Fibroblast of skin of back (primary cell): ENCODE results near the gene AJAP1.

Experiments
- DNase-seq: peaks from one replicate; pipeline ENCODE4 v3.0.0-alpha.2; 2013

AJAP1 gene

DNA sequence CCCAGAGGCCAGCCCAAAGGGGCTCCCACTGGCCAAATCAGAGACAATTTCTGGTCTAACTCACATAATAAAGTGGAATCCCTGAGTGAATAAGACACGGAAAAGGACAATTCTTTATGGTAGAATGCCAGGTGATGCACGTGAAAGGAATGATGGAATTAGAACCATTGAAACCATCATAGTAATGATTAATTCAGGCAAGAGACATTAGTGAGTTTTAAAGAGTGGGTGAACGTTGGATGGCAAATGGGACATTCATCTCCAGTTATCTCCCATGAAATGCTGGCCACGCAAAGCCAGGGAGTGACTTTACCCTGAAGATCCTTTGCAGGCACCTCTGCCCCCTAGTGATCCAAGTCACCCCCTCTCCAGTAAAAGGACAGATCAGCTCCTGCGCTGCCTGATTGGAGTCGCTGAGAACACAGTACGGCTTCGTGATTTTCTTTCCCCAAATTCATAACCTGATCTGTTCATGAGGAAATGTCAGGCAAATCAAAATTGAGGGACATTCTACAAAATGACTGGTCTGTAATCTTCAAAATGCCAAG, 87.5 kb downstream of the AJAP1 start:
- DNase-seq = peak; percentile 15

DNA sequence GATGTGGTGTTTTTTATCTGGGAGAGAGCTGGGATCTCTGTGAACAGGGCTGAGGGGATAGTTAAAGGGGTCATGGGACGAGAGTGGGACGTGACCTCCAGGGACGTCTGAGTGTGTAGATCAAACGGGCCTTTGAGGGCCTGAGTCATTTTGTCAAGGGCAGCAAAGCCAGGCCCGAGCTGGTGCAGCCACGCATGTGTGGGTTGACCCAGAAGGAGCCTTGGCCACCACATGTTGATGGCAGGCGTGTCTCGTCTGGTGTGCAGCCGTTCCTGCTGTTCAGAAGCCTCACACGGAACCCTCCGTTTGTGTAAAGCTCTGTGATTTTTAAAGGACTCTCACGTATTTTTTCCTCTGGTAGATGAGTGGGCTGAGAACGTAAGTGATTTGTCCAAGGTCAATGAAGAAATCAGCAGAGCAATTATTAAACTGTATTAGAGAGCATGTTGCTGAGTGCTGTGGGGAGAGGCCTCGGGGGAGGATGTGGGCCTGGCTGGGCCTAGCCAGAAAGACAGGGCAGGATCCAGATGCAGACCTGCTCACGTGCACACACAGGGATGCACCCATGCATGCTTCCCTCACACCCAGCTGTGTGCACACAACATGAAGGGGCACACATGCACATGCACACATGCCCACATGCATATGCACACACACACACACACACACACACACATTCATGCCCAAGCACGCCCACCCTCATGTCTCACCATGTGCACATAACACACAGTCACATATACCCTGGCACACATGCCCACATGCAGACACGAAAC, 89.8 kb downstream of the AJAP1 start:
- DNase-seq = no peak

DNA sequence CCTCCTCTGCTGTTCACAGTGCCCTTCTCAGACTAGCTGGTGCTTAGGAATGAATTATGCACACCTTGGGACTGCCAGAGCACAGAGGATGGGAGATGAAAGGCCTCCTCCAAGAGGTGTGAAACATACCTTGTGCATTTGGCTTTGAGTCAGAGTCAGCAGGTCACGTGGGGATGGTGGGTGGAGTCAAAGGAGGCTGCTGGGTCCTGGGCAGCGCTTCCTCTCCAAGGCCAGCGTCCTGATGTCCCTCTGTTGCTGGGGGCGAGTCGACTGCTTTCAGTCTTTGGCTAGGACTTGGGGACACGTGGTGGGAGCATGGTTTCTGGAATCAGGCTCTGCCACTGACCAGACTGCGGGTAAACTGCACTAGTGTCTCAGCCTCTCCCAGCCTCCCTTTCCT, 91.2 kb downstream of the AJAP1 start:
- DNase-seq = no peak

DNA sequence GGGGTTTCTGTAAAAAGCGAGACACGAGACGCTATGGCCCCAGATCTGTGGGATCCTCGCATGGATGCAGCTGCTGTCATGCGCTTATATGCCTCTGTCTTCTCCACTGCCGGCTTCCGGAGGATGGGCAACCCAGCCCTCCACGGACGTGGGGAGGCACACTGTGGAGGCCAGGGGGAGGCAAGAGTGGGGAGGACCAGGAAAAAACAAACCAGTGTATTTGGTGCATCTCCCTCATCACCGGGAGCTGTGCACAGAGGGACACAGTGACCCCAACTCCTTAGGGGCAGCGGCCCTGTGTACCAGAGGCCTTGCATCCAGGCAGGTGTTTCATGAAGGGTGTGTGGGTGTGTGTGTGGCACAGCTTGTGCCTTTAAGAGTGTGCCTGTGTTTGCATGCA, 95.0 kb downstream of the AJAP1 start:
- no peak for DNase-seq

DNA sequence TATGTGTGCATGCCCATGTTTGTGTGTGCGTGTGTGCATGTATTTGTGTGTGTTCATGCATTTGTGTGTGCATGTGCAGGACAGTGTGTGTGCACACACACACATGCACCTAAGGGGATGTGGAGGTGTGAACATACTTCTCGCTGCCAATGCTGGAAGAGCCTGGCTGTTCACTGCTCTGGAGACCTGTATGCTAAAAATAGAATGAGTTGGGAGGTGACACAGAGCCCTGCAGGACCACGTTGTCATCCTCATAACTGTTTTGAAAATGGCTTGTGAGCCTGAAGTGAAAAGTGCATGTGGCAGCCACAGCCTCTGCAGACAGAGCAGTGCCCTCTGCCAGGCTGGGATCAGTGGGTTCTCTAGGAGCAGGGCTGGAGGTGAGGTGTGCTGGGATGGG, 95.8 kb downstream of the AJAP1 start:
- DNase-seq = no peak

DNA sequence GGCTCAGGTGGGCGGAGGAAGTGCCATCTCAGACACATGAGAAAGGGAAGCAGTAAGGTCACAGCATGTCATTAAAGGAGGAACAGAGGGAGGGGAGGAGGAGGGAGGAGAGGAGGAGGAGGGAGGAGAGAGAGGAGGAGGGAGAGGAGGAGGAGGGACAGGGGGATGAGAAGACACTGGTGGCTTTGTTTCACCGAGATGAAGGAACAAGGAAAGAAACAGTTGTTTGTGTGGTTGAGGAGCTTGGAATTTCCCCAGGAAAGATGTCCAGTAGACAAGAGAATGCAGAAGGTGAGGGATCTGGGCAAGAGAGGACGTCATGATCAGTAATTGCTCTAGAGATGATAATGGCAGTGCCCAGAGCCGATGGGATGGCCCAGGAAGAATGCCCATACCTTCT, 97.7 kb downstream of the AJAP1 start:
- no peak for DNase-seq

DNA sequence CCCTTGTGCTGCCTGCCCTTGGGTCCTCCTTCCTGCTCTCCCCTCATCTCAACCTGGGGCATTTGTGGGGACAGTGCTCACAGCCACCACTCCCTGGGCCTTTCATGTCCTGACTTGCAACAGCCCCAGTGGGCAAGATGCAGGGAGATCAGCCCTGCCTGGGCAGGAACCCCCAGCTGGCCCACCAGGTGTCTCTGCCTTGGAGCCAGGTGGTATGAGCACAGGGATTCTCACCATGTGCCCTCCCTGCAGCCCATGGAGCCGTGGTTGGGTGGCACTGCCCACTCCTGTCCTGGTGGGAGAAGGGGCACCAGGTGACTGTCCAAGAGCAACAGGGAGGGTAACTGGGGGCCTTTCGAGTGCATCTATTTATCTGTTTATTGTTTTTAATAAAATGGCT, 100.4 kb downstream of the AJAP1 start:
- no peak for DNase-seq

DNA sequence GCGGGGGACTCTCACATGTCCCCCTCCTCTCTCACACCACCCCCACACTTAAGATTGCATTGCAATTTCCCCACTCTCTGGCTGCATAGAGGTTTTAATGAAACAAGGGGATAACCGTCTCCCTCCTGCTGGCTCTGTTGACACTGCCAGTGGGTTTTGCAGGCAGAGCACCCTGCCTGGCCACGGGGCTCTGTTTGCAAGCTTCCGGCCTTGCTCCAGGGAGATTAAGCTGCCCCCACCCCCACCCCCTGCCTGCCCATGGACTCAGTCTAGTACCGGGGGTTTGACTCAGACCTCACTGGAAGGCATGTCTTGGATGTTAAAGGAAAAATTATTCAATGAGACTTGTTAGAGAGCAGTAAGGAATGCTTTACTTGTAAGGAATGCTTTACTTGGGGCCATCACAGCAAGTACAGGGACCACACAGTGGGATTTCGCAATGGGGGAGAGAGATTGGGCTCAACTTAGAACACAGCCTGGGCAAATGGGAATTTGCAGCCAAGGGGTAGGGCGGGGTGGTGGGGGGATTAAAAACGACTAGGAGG, 101.0 kb downstream of the AJAP1 start:
- DNase-seq = peak; percentile 95

DNA sequence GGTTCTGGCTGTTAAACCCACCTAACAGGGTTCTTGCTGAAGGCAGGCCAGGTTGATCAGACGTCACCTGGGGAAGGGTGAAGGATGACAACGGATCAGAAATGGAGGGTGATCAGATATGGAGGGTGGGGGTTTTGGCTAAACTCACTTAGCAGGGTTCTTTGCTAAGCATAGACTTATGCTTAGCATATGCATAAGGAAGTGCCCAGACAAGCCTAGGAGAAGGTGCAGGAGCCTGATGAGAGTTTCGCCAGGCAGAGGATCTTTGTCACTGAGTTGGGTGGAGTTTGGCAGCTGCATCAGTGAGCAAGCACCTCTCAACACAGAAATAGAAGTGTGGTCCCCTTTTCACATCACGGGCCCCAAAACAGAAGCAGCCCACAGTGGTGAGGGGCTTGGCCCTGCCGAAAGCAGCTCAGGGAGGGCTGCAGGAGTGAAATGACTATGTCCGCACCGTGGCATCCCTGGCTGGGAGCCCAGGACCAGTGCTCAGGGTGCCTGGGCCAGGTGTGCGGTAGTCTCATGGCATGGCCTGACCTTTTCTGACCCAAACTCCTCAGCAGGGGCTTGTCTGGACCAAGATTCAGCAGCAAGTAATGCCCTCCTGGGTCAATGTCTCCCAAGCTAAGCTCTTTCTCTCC, 101.6 kb downstream of the AJAP1 start:
- peak; percentile 17 for DNase-seq

DNA sequence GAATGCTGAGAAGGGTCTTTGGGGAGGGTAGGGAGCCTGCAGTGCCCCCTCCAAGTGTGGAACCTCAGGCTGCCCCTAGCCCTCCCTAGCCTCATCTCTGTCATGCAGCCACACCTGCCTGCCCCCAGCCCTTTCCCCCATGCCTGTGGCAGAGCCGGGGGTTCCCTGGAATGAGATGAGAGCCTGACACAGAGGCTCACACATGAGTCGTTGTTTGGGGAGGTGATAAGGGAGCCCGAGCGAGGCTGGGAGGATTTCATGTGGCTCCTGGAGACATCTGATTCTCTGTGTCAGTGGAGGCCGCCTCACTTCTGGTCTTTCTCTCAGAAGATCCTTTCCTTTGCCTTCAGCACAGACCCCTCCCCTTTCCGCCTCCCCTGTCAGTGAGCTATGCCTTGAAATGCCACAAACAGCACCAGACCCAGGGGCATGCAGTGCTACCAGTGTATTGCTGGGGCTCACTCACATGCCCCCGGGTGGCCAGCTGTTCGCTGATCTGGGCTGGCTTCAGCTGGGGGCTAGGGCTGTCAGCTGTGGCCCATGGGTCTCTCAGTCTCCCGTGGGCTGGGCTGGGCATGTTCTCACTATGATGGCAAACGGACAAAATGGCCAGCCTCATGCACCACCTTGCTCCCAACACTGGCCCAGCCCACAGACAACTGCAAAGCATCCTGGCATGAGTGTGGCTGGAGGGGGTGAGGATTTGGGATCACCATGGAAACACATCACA, 102.6 kb downstream of the AJAP1 start:
- DNase-seq = peak; percentile 54

DNA sequence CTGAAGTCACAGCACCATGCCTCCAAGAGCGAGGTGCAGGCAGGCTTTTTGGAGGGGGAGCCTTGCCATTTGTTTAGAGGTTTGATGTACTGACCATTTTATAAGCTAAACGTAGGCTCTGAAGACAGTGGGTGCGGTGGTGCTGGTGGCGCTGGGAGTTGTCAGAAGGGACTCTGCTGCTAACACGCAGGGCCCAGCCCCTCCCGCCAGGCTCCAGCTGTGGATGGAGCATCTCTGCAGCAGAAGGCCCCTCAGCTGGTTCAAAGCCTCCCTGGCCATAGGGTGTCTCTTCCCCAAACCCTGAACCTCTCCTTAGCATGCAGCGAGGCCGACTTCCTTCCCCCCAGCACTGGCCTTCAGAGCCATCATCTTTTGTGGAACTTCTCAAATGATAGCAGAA, 105.3 kb downstream of the AJAP1 start:
- no peak for DNase-seq

DNA sequence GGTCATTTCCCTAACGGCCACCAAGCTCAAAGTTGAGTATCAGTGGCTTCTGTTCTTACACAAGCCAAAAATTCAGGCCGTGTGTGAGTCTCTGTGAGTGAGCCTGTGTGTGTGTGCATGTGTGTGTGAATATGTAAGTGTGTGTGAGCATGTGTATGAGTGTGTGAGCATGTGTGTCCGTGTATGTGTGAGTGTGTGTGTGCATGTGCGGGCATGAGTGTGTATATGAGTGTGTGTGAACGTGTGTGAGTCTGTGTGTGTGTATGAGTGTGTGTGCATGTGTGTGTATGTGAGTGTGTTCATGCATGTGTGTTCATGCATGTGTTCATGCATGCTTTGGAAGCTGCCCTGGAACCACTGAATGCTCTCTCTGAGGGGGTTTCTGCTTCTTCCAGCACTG, 105.7 kb downstream of the AJAP1 start:
- DNase-seq = no peak

DNA sequence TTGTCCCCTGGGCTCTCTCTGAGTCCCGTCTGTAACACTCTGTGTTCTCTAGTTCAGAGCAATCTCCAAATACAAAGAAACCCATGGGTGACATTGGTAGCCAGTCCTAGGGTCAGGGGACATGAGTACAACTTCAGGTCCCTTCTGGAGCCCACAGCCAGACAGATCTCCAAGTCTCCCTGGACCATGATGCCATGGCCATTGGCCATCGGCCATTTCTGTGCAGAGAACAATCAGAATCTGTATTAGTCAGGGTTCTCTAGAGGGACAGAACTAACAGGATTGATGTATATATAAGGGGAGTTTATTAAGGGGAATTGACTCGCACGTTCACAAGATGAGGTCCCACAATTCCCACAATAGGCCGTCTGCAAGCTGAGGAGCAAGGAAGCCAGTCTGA, 106.9 kb downstream of the AJAP1 start:
- no peak for DNase-seq

DNA sequence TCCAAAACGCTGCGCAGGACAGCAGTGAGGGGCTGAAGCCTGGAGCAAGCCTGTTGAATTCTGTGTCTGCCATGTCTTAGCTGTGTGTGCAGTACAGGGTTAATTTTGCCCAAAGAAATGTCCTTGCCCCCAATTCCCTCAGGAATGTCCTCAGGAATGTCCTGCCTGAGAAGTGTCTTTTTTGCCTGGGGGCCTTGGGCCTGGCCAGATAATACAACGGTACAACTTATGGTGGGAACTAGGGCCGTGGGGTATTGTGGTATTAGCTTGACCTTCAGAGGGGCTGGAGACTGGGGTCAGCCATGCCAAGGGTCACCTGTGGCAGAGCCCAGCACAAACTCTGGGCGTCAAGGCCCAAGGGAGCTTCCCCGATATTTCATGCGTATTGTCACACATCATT, 107.7 kb downstream of the AJAP1 start:
- peak; percentile 41 for DNase-seq

DNA sequence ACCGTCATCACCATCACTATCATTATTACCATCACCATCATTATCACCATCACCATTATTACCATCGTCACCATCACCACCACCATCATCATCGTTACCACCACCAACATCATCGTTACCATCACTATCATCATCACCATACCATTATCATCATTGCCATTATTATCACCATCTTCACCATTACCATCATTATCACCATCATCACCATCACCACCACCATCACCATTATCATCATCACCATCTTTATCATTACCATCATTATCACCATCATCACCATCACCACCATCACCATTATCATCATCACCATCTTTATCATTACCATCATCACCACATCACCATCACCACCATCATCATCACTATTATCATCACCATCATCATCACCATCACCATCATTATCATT, 112.9 kb downstream of the AJAP1 start:
- DNase-seq = no peak

DNA sequence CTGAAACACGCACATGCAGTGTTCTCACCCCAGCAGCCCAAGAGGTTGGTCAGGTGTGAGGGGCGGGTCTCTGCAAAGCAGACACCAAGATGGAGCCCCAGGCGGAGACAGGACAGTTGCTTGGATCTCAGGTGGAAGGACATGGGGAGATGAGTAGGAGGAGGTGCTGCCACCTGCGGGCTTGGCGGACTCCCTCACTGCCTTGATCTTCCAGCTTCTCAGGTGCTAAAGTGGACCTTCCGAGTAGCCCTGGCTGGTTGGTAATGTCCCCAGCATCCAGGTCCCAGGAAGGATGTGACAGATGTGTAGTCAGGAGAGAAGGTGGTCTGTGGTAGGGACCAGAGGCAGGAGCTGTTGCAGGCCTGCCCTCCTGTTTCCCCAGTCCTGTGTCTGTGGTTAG, 114.1 kb downstream of the AJAP1 start:
- no peak for DNase-seq

DNA sequence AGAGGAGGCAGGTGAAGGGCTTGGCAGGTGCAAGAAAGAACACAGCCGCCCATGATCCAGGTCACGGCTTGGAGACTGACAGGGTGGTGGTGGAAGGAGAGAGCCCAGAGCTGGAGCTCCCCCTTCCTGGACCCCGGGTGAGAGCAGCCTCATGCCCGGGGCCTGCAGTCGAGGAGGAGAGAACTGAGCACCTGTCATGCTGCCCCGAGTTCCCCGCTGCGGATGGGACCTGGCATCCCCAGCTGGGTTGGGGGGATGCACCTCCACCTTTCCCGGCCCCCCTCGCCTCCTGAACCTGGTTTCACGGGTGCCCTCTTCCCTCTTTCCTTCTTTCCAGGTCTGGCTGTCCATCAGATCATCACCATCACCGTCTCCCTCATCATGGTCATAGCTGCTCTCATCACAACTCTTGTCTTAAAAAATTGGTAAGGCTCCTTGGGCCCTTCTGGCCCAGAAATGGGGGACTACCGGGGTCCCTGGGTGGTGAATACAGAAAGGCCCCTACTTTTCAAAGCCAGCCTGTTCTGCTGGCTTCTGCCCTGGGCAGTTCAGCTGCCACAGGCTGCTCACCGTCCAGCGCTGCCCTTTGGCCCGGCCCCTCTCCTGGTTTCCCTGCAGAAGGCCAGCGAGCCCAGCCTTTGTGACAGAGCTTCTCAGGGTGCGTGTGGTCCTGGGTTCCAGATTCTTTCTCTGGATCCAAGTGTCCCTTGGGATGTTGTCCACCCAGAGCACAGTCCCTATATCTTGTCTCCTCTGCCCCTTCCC, 115.3 kb downstream of the AJAP1 start:
- no peak for DNase-seq

DNA sequence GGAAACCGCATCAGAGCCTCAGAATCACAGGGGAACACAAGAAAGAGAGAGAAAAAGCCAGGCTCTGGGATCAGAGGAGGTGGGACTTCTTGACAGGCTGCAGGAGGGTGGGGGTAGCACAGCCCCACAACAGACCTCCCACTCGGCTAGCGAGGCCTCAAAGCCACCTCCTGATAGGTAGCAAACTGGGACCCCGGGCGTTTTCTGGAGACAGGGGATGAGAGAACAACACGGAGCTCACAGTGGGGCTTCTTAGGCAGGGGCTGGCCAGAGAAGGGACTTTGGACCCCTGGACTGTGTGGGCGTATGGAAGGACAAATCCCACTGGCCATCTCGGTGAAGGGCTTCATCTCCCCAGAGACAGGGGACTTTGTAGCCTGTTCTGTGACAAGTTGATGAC, 116.3 kb downstream of the AJAP1 start:
- DNase-seq = no peak

DNA sequence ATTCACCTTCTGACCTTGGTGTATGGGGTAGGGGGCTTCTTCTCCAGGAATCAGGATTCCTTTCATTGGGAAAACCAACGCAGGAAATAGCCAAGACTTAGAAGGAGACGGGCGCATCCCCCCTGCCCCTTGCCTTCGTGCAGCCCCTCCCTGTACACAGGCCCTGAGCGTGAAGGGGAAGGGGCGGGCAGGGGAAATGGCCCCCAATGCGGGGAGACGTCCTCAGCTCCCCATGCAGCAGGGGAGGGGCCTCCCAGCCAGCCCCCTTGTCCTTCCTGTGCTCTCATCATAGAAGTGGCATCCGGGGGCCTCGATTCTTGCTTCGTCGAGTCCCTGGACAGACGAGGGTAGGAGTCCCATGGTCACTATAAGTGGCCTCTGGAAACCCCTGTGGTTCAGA, 116.9 kb downstream of the AJAP1 start:
- no peak for DNase-seq

DNA sequence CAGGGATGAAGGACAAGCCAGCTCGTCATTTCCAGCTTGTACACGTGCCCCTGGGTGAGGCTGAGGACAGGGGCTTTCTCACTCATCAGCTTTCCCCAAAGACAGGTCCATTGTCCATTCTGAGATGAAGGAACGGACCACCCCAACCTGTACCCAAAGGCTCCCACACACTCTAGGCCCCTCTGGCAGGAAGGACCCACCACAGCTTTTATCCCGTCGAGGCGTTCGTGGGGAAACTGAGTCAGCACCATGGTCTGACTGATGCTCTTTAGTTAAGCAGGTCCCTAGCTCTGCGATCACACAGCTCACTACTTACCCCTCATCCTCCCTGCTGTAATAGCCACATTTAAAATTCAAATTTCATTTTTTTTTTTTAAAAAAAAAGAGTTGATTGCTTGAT, 117.3 kb downstream of the AJAP1 start:
- no peak for DNase-seq

DNA sequence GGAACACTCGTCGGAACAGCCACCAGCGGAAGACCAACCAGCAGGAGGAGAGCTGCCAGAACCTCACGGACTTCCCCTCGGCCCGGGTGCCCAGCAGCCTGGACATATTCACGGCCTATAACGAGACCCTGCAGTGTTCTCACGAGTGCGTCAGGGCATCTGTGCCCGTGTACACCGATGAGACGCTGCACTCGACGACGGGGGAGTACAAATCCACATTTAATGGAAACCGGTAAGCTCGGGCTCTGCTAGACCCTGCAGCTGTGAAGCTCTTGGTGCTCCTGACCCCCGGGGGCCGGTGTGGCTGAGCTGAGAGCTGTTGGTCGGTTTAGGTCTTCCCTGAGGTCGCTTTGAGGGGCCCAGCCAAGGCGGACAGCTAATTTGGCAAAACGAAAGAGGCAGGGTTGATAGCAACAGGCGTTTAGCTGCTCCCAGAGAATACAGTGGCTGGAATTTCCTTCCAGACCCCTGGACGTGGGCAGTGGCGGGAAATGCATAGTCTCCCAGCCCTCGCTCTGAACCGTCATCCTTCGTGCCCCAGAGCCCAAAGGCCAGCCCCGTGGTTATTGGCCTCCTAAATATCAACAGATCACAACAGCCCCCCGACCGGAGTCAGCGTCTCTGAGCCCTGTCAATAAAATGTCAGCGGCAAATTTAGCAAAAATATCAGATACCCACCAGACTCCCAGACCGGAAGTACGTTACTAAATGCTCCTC, 118.0 kb downstream of the AJAP1 start:
- DNase-seq = no peak

DNA sequence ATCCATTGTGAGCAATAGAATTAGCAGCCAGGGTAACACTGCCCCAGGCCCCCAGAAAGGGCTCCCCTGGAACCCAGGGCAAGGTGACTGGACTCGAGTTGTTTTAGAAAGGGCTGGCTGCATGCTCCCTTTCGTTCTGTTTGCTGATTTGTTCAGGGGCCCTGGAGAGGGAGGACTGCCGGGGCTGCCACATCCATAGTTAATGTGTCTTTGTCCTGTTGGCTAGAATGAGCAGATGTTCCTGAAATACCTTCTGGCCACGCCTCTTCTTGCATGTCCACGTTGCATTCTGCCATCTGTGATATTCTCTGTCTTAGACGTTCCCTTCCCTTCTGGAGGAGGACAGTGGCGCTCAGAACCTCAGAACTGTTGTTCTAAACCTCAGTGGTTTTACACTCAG, 118.8 kb downstream of the AJAP1 start:
- no peak for DNase-seq
